Thyroid gland (tissue), 4 donors: Measurements from ENCODE around the gene TMEM51.

Source experiments
- CTCF ChIP-seq, 6 experiments: fragments of 200-600 bp in 3 of 6; fragments of 450-650 bp in 3 of 6; sonication (generic) in 3 of 6; IDR thresholded peaks; one replicate each; pipeline ENCODE4 v1.5.1; 2016 to 2019; ENCODE audit warnings: antibody characterized with exemption in 6 of 6, mild to moderate bottlenecking in 2 of 6, inconsistent platforms in 1 of 6, moderate library complexity in 1 of 6
- POLR2A ChIP-seq, 2 donors: fragments of 450-650 bp; IDR thresholded peaks; one replicate each; pipeline ENCODE4 v1.6.1; 2017; ENCODE audit warnings: antibody characterized with exemption in 2 of 2, mild to moderate bottlenecking in 2 of 2, moderate library complexity in 1 of 2

GRCh38 chr1:15129944-15130343 is 23.6 kb upstream of the TMEM51 start:
- no peak for TF ChIP-seq CTCF (IDR thresholded peaks at IDR 0.05)
- no peak for TF ChIP-seq POLR2A (IDR thresholded peaks at IDR 0.05)
